GDM1 (cell line): ENCODE results near the gene YTHDC2.

Source experiments
- DNase-seq: peaks from one replicate; lab custom pipeline; 2025; lab: John Stamatoyannopoulos, UW

The YTHDC2 gene

DNA sequence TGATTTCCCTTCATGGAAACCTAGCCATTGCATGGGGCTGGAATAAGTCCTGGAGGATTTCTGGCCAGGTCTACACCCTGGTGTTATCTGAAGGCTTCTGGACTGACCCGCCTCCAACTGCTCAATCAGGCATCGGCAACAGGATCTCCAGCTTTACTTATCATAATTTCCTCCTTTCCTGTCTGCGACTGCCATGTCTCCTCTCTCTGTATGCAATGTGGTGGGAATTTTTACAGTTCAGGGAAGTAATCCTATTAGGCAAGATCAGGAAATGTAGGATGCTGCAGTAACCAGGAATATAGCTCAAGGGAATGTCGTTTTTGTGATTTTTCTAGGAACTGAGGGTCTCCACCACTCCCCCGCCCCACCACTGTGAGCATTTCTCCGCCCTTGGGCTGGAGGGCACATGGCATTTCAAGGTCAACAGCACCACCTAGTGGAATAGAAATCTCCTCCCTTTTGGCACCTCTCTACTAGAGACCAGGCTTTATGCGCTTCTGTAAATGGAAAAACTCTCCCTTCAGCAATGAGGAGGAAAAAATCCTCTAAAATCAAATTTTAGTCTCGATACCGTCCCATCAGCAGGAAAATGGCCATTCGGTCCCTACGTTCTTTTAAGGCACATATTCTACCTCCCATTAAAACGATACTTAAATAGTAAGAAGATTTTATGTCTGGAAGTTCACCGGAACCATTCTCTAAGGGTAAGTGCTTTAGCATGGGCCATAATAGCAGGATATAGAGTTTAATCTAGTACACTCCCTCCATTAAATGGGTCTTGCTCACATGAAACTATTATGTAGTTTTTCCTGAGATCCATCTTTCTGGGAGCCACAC, 93.0 kb downstream of the YTHDC2 start:
- peak; percentile 39 for DNase-seq

DNA sequence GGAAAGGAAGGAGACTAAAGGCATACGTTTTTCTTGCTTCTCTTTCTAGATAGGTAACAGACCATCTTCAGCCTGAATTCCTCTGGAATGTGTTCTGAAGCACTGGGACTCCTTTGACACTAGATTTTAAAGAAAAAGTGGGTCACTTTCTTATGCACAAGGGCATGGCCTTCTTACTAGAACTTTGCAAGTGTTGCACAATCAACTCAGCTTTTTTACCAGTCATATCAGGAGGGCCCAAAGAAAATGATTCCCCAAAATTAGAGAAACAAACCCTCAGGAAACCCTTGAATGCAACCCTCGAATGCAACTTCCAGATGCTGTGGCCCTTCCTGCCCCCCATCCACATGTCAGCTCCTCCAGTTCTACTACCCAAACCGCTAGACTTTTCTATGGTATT, 93.9 kb downstream of the YTHDC2 start:
- DNase-seq, result no peak

DNA sequence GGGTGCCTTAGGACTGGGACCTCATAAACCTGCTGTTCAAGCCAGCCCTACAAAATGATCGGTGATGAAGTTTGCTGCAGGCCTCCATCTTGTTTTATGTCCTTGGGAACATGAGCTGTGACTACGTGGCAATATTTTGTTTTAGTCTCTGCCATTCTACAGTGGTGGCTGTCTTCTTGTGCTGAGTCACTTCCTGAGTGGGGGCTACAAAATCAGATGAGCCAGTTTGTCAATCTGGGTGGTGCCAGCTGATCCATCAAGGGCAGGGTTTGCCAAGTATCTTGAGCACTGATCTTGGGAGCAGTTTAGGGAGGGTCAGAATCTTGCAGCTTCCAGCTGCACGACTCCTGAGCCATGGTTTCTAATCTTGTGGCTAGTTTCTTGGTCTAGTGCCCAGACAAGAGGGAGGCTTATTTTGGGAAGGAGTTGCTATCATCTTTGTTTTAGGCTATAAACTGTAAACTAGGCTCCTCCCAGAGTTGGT, 94.7 kb downstream of the YTHDC2 start:
- no peak for DNase-seq

DNA sequence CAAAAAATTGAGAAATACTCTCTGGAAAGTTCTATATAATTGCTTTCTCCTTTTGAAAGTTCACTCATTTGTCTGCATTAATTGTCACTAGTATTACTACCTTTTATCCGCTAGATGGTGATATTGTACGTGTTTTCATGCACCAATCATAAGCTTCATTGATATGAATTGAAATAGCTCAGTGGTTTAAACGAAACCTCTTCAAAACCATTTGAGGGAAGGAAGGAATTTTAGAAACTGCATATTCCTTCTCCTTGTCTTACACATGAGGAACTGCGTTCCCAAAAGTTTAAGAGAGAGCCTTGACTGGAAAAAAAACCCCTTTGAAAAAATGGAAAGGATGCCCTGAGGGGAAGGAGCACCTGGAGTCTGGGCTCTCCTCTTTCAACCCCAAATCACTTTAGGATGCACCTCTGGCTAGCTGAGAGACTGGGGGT, 98.6 kb downstream of the YTHDC2 start:
- DNase-seq, result no peak

DNA sequence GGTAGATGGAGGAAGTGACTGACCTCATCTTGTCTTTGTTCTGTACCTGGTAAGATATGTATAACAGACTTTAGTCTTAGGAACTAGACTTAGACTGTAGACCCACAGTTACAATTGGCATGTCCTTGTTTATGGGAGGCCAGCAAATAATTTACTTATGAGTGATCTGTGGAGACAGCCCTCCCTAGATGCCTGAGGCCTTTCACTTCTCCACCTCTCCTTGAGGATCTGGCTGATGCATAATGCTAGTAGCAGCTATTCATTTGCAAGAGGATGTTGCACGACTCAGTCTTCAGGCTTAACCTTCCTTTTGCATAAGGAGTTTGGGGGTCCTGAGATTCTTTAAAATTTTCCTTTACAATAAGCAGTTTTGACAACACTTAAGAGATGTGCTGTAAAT, 100.7 kb downstream of the YTHDC2 start:
- no peak for DNase-seq

DNA sequence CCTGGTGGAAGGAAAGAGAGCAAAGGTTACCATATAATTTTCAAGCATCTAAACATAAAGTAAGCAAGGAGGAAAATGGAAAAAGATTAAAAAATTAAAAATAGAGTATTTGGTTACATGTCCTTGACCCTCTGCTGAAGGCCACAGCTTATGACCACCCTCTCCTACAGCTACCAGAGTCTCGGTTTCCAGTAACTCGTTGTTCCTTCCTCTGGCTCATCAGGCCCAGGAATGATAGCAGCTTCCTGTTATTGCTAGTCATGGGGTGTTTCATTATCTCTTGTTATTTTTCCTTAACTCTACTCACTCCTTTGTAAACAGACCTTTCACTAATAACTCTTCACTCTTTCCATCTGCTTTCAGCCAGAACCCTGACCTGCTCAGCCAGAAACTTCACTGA, 102.2 kb downstream of the YTHDC2 start:
- no peak for DNase-seq

DNA sequence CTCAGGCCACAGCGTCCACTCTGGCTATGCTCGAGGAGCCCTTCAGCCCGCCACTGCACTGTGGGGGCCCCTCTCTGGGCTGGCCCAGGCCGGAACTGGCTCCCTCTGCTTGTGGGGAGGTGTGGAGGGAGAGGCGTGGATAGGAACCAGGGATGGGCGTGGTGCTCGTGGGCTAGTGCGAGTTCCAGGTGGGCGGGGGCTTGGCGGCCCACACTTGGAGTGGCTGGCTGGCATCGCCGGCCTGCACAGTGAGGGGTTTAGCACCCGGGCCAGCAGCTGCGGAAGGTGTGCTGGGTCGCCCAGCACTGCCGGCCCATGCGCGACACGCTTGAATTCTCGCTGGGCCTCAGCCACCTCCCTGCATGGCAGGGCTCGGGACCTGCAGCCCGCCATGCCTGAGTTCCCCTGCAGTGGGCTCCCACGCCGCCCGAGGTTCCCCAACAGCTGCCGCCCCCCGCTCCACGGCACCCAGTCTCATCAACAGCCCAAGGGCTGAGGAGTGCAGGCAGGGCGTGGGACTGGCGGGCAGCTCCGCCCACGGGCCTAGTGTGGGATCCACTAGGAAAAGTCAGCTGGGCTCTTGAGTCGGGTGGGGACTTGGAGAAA, 103.8 kb downstream of the YTHDC2 start:
- no peak for DNase-seq

DNA sequence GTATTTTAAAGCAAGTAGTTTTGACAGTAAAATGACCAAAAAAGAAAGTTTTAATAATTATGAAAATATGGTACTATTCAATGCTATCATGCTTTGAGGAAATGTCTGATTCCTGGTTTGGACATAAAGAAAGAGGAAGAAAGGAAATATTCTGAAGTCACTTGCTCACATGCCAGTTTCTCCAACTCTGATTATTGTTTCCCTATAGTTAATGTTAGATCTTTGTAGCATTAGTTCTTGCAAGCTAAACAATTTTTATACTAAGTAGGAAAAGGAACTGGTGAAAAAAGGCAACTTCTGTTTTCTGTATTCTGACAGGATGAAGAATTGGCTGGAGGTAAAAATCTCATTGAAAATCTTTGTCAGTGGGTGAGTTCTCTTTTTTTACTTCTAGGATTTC, 119.5 kb downstream of the YTHDC2 start:
- DNase-seq, result no peak

DNA sequence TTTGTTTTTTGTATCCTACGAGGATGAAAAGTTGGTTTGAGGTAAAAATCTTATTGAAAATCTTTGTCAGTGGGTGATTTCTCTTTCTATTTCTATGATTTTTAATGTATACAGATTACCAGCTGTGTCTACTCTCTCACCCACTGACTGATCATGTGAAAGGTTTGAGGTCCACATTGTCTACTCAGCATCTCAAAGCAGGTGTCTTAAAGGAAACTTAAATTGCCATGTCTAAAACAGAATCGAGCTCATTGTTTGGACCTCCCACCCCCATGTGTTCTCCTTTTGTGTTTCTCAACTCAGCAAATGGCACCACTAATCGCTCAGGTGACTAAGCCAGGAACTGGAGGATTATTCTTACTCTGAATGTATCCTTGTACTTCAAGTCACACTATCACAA, 121.5 kb downstream of the YTHDC2 start:
- no peak for DNase-seq

DNA sequence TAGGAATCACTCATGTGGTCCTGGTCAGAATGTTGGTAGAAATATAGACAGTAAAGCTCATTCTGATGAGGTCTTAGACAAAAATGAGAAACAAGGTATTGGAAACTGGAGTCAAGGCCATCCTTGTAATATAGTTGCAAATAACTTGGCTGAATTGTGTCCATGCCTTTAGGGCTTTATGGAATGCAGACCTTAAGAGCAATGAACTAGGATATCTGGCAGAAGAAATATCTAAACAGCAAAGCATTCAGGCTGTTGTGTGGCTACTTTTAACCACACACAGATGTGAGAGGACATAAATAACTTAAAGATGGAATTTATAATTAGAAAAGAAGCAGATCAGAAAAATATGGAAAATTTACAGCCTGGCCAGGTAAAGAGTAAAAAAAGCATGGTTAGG, 128.2 kb downstream of the YTHDC2 start:
- no peak for DNase-seq
